NCI-H748 (cell line): Measurements from ENCODE around the gene KRTAP5-5.
"Not testable (repeated sequence)": the region's sequence is repeated elsewhere in the genome, so short reads cannot be mapped to it uniquely, and the experiment has no call there.

Experiments used
- DNase-seq: peaks from one replicate; lab custom pipeline; 2025; ENCODE audit not compliant: unreplicated experiment; lab: John Stamatoyannopoulos, UW

KRTAP5-5 gene

DNA sequence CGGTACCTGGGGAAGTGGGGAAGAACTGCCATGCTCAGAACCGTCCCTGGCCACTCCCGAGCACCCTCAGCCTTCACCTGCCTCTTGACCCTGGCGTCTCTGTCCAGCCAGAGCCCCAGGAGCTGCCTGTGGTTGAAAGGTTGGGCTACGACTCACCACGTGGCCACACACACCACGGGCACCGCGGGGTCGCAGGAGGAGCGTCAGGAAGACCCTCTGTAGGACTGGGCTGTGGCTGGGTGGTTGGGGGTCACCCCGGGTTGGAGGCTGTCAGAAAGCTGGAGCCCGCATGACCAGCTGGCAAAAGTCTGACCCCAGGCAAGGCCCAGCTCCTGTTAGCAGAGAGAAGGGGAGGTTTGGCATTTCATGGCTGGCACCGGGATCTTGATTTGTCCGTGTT is 11.5 kb downstream of the KRTAP5-5 start:
- DNase-seq: no peak

DNA sequence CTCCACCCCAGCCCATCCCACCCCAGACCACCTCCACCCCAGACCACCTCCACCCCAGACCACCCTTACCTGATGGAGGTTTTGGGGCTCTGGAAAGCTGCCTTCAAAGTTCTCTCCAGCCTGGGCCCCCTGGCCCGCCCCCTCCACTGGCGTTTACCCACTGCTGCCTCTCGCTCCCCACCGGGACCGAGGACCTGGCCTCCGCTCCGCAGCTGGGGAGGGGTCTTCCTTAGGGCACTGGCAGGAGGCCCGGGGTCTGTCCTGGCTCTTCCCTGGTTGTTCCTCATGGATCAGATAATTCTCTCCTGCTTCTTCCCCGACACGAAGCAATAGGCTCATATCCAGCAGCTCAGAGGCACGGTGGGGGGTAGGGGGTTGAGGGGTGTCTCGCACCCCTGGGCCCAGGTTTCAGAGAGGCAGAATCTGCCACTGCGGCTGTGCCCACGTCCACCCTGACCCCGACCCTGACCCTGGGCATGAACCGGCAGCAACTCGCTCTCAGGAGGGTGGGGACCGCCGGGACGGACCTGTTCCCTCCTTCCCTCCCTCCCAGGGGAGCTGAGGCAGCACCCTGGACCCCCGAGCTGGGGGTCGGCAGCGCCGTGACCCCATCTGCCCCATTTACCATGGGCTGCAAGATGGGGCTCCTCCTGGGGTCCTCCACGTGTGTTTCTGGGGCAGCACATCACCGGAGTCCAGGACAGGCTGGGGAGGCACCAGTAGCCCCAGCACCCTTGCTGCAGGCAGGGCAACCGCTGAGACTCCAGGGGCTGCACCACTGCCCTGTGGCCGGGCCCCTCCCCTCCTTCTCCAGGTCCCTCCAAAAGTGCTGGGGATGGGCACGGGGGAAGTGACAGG is 12.9 kb downstream of the KRTAP5-5 start:
- DNase-seq: no peak

DNA sequence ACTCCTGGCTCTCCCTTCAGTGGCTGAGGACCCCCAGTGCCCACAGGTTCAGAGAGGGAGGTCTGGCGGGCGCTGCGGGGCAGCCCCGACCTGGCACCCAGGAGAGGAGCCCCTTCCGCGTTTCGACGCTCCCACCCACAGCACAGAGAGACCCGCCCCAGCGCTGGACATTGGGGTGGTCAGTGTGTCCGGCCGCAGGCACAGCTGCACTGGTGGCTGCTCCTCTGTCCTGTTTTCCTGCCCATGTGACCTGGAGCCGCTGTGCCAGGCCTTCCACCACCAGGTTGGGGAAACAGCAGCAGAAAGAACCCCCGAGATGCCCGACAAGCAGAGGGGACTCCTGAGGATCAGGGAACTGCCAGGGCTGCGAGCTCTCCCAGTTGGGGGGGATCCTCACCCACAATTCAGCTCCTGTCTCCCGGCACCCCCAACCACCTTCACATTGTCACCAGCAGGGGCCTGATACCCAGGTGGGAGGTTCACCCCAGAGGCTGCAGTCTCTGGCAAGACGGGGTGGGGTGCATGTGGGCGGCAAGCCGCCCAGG is 13.6 kb downstream of the KRTAP5-5 start:
- no peak for DNase-seq

DNA sequence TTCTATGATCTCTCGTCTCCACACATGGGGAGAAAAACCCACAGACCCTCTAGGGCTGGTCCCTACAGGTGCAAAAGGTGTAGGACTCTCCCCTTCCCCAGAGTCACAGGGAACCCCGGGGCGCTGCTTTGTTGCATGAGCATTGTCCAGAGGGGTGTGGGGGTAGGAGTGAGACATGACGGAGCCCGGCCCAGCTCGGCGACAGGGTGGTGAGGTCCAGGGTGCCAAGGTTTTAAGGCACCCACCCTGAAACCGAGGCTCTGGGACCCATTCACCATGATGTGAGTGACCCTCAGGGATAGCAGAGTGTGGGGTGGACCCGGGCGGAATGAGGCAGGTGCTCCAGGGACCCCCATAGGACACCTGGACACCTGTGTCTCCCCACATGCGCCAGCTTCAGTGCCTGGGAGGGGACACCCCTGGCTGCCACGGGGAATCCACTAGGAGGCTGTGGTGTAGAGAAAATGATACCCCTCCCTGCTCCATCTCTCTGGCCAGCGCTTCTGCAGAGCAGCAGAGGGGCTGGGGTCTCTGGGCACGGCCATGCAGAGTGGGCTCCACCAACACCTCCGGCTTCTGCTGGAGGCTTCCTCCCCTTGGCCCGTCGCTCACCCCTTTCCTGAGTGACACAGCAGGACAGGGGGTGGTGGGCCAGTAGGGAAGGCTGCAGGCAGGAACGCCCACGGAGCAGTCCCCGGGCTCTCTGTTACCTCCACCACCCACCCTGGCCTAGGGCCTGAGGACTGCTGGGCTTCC is 15.2 kb downstream of the KRTAP5-5 start:
- DNase-seq: no peak

DNA sequence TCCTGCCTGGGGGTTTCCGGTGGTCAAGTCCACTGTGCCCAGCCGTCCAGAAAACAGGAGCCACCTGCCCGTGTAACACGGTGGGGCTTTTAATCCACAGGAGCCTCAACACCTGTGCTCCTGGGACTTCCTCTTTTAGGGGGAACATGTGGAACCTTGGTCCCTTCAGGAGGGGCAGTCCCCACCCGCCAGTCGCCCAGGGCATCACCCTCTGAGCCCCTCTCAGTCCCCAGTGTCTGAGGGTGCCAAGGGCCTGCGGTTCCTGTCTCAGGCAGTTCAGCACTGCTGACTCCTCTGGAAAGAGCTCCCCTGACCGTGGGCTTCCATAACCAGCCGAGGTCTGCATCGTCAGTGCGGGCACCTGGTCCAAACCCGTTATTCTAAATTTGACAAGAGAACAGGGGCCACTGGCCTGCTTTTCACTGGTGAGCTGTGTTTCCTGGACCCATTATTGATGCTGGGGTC is 15.8 kb downstream of the KRTAP5-5 start:
- no peak for DNase-seq

DNA sequence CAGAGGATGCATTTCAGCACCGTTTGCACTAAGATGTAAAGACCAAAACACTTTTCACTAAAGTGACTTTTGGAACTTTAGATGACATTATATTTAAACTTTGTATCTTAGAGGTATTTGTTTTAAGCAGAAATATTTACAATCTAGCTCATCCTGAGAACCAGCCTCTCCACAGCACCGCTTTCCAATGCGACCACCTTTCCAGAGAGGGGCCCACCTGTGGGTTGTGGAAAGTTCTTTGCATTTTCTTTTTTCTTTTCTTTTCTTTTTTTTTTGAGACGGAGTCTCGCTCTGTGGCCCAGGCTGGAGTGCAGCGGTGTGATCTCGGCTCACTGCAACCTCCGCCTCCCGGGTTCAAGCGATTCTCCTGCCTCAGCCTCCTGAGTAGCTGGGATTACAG is 17.0 kb downstream of the KRTAP5-5 start:
- DNase-seq: not testable (repeated sequence)

DNA sequence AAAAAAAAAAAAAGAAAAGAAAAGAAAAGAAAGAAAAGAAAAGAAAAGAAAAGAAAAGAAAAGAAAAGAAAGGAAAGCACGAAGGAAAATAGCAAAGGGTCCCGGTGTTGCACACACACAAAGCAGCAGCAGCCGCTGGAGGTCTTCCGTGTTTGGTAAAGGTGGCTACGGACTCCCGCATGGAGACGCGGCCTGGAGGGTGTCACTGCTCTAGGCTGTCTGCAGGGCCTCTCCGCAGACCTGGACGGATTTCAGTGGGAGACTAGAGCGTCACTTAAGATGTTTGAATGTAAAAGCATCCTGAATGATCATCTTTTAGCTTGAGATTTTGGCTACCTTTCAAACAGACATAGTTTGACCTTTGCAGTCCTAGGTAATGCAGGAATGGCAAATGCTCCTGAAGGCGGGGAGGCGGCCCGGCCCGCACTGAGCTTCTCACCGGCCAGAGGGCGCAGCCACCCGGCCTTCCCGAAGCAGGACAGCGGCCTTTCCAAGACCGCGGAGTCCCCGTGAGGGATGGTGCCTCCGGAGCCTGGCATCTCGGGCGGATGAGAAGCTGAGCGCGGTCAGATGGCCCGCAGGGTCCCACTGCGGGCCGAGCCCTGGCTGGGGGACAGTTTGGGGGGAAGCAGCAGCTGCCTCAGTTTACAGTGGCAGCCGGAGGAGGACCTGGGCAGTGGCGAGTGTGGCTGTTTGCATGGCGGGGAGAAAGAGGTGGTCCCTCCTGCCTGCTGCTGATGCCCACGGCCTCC is 18.5 kb downstream of the KRTAP5-5 start:
- DNase-seq: no peak

DNA sequence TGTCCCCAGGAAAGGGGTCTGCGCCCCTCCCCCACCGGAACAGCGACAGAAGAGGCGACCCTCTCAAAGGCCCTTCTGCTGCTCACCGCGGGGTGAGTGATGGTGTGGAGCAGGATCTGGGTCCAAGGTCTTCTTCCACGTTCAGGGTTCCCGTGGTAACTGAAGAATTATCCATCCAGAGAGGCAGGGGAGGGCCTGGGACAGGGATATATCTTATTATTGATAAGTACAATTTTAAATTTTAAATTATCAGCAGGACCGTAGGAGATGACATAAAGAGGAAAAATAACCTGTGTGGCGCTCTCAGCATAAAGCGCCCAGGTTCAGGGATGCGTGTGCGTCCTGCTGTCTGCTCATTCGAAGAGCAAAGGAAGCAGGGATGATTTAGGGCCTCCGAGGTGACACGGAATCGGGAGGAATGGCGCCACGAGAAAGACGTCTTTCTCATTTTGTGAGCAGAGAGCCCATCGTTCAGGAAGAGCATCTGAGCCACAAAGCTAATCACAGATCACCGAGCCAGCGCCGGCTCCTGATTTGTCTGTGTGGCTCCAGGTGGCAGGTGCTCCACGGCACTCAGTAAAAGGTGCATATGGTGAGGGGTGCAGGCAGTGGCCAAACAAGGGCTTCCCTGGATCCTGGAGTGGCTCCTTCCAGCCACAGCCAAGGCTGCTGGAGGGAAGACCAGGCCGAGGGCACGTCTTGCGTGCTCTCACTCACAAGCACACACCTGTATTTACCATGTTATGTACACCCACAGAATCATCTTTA is 19.3 kb downstream of the KRTAP5-5 start:
- DNase-seq: no peak

DNA sequence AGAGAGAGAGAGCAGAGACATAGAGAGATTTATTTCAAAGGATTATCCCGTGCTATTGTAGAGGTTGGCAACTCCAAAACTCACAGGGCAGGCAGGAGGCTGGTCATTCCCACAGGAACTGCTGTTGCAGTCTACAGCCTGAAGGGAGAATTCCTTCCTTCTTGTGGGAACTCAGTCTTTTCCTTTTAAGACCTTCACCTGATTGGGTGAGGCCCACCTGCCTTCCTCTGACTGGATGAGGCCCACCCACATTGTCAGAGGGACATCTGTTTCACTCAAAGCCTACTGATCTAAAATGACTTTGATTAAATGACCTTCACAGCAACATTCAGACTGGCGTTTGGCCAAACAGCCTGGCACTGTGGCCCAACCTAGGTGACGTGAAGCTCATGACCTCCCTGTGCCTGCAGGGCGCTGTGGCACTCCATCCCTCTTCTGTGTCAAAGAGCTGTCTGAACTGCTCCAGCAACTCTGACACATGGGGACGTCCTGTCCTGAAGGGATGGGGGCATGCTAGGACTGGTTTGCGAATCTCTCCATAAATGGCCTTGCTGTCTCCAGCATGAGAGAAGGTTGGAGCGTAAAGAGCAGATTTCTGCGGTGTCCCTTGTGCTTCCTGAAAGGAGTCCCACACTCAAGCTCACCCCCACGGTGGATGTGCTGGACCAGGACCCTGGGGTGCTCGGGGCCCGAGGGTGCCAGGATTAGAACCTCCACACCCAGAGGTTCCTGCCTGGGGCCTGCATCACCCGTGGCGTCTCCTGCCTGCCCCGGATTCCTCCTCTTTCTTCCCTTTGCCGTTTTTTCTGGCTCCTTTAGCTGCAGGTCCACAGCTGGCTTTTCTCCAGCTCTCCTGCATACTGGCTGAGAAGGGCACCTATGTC is 20.7 kb downstream of the KRTAP5-5 start:
- peak; percentile 17 for DNase-seq

DNA sequence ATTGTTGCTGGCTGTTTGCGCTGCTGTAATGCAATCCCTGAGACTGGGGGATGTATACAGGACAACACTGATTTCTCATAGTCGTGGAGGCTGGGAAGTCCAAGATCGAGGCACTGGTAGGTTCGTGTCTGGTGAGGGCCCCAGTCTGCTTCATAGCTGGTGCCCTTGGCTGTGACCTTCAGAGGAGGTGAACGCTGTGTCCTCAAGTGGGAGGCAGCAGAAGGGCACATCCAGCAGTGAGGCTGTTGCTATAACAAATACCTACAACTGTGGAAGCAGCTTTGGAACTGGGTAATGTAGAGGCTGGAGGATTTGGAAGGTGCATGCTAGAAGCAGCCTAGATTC is 21.3 kb downstream of the KRTAP5-5 start:
- DNase-seq: no peak

DNA sequence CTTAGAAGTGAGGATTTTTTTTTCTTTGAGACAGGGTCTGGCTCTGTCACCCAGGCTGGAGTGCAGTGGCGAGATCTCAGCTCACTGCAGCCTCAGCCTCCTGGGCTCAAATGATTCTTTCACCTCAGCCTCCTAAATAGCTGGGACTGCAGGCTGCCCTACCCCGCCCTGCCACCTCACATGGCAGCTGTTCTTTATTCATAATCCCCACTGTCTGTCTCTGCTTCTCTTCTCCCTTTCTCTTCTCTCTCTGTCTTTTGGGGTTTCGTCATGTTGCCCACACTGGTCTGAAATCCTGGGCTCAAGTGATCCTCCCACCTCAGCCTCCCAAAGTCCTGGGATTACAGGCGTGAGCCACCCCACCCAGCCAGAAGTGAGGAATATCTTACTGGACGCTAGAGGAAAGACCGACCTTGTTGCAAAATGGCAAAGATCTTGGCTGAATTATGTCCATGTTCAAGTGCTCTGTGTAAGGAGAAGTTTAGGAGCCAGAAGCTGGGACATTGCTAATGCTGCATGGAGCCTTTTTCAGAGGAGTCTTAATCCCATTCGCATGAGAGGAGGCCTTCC is 21.9 kb downstream of the KRTAP5-5 start:
- DNase-seq: no peak

DNA sequence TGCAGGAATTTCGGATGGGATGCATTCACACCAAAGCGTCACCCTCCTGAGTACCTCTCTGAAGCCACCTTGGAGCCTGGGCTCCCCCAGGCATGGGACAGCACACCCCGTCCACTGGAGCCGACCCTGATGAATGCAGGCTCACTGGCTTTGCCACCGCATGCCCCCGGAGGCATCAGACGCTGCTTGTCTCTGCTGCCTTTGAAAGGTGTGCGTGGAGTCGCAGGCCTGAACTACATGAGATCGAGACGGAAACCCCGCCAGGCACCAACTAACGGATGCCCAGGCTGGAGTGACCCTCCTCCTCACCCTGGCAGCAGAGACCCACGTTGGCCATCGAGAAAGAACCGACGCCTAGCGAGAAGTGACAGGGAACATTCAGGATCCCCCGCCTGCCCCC is 22.5 kb downstream of the KRTAP5-5 start:
- no peak for DNase-seq

DNA sequence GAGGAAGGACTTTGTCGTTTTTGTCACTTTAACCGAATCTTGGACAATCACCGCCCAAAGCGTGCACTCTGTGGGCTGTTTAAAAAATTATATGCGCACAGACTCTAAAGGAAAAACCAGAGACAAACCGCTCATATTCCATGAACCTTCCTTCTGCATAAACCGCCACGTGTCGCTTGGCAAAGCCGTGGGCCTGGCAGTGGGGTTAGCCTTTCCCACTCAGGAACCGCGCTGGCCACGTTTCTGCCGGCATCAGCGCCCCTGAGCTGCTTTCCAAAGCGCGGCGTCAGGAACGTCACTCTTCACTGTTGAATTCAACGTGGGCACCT is 22.8 kb downstream of the KRTAP5-5 start:
- no peak for DNase-seq

DNA sequence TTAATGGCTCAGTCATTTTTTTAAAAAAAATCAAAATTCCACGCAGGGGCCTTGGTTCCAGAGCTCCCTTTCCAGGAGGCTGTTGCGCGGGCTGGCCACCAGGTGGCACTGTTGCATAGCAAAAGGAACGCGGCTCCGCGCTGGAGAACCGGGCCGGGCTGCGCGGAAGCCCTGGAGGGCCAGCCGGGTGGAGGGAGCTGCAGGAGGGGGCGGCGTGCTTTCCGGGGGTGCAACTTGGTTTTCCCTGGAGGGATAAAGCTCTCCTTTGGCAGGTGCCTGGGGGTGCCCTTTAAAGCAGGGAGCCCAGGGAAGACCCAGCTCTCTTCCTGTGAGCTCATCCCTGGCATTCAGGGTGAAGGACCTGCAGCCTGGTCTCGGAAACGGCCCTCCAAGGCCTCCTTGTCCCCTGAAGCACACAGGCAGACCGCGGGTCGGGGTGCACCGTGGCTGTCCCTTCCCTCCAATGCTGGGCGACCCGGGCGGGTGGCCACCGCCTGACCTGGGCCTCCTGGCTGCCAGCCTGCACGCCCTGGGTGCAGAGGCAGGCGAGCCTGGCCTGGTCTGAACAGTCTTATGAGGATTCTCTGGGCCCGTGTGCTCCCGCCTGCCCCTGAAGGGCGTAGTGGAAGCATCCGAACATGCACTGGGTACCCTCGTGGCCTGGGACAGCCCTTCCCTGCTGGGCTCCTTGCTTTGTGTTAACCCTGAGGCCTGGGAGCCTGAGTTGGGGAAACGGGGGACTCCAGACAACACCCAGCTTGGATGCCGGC is 23.4 kb downstream of the KRTAP5-5 start:
- peak; percentile 62 for DNase-seq

DNA sequence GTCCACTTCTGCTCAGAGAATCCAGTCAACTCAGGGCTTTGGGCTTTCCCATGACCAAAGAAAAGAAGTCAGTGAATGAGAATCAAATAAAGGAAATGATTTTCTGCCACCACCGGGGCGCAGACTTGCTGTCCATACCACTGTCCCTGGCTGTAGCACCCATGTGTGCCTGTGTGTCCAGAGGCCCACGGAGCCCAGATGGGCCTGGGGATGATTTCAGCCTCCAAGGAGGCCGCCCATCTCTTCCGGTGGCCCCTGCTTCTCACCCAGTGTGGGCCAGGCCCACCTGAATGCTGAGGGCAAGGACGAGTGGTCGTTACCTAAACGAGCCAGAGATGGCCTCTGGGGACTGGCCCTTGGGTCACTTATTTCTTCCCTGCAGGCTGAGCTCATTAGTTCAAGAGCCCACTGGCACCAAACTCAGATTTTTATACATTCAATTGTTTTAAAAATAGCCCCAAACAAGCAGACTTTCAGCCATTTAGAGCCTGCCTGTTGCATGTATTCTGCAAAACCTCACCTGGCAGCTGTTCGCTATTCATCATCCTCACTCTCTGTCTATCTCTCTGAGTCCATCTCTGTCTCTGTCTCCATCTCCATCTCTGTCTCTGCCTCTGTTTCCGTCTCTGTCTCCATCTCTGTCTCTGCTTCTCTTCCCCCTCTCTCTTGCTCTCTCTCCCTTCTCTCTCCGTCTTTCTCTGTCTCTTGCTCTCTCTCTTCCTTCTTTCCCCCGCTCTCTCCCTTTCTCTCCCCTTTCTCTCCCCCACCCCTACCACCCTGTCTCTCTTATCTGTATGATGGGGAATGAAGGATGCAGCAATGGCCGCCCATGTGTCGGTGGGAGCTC is 24.2 kb downstream of the KRTAP5-5 start:
- DNase-seq: no peak

DNA sequence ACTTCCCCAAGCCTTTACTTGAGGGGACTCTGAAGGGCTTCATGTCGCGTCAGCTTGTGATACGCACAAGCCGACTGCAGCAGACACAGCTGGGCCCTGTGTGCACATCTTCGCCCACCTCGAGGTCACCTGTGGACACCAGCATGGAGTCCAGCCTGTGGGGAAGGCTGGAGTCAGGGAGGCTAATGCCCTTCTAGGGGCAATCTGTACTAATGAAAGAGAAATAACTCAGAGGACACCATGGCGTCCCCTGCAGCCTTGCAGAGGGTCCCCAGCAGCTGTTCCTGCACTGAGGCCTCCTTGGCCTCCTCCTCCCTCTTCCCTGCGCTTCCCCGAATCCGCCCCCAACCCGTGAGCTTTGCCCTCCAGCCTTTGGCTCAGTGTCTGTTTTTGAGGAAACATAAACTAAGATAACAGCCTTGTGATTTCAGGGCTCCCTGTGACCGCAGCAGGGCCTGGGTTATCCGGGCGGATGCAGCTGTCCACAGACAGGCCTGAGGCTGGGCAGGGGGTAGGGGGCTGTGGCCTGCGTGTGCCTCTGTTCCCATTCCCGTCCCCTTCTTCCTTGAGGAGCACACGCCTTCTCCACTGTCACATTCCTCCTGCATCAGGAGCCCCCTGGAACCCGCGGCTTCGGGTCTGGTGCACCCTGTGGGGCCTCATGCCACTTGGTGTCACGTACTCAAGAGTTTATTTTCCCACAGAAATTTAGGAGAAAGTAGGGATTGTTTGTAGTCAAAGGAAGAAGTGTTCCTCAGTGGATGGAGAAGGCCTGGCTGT is 25.0 kb downstream of the KRTAP5-5 start:
- DNase-seq: no peak
